ENCODE results near the gene SLFN14. TPM values are rescaled to one million over a fixed set of nuclear protein-coding genes. Genes with fewer than 3 reads are reported as not detected.

The SLFN14 gene
- polyA plus RNA-seq, 1 experiment: not detected

- Histone ChIP-seq H3K36me3 (ENCODE audit: control insufficient read depth, insufficient read depth, low read length) (peaks cover 10% of the 10 kb centered on the region), H3K27me3 (ENCODE audit: control insufficient read depth, insufficient read depth, low read length) (no peaks in the 10 kb centered on the region), H3K4me3 (ENCODE audit: low read depth, low read length) (no peak overlapping the region)
- ChIA-PET CTCF (interaction anchor here (1.0 to 1.5 kb wide), 2 partner anchors 9 to 17 kb away, joined by 3 to 5 read pairs; no protein-coding TSS in a partner anchor), POLR2A (no interaction called here)
- TF ChIP-seq CTCF (IDR thresholded peaks at IDR 0.05; ENCODE audit: insufficient read depth, low read depth, low read length): no peak
- no peak for DNase-seq (ENCODE audit: low read depth)
Observed at GRCh38 chr17:35597604-35598003, 37.0 kb upstream of the SLFN14 start.

GRCh38 chr17:35596530-35597233 is 36.1 kb upstream of the SLFN14 start:
- Histone ChIP-seq H3K36me3 (ENCODE audit: control insufficient read depth, insufficient read depth, low read length) (peaks cover 10% of the 10 kb centered on the region), H3K4me3 (ENCODE audit: low read depth, low read length) (no peak overlapping the region), H3K27me3 (ENCODE audit: control insufficient read depth, insufficient read depth, low read length) (no peaks in the 10 kb centered on the region)
- ChIA-PET POLR2A (interaction anchor here (0.7 kb wide), 1 partner anchor 13 kb away, joined by 11 read pairs; no protein-coding TSS in a partner anchor), CTCF (interaction anchor here (0.6 to 1.5 kb wide), 5 partner anchors 8 to 167 kb away, joined by 3 to 5 read pairs (median 3); no protein-coding TSS in a partner anchor)
- TF ChIP-seq CTCF (IDR thresholded peaks at IDR 0.05; ENCODE audit: insufficient read depth, low read depth, low read length): no peak
- no peak for DNase-seq (ENCODE audit: low read depth)

- DNase-seq (ENCODE audit: low read depth): no peak
- ChIA-PET POLR2A (interaction anchor here (0.7 kb wide), 1 partner anchor 12 kb away, joined by 11 read pairs; no protein-coding TSS in a partner anchor), CTCF (interaction anchor here (0.6 to 1.7 kb wide), 5 partner anchors 9 to 168 kb away, joined by 3 to 4 read pairs (median 3); no protein-coding TSS in a partner anchor)
- no peak for TF ChIP-seq CTCF (IDR thresholded peaks at IDR 0.05; ENCODE audit: insufficient read depth, low read depth, low read length)
- H3K27me3 ChIP-seq (ENCODE audit: control insufficient read depth, insufficient read depth, low read length): no peaks in the 10 kb centered on the region
- H3K36me3 ChIP-seq (ENCODE audit: control insufficient read depth, insufficient read depth, low read length): peaks cover 8% of the 10 kb centered on the region
- no peak overlapping the region for H3K4me3 ChIP-seq (ENCODE audit: low read depth, low read length)
Observed at GRCh38 chr17:35596072-35596471, 35.5 kb upstream of the SLFN14 start.

- no peak for DNase-seq (ENCODE audit: low read depth)
- ChIA-PET CTCF (interaction anchor here (0.7 to 2.0 kb wide), 2 partner anchors 9 to 178 kb away, joined by 4 to 5 read pairs; no protein-coding TSS in a partner anchor), POLR2A (interaction anchor here (0.6 kb wide), 2 partner anchors 21 to 143 kb away, joined by 3 read pairs; partner anchors contain the start of gene RASL10B)
- TF ChIP-seq CTCF (IDR thresholded peaks at IDR 0.05; ENCODE audit: insufficient read depth, low read depth, low read length): no peak
- Histone ChIP-seq H3K36me3 (ENCODE audit: control insufficient read depth, insufficient read depth, low read length) (no peaks in the 10 kb centered on the region), H3K27me3 (ENCODE audit: control insufficient read depth, insufficient read depth, low read length) (no peaks in the 10 kb centered on the region; the same call in 1 of the 2 replicates), H3K4me3 (ENCODE audit: low read depth, low read length) (peak overlapping the region; percentile 75)
Observed at GRCh38 chr17:35588196-35588920, 27.7 kb upstream of the SLFN14 start.
